ENCODE results near the gene GPANK1.

Gene GPANK1

DNA sequence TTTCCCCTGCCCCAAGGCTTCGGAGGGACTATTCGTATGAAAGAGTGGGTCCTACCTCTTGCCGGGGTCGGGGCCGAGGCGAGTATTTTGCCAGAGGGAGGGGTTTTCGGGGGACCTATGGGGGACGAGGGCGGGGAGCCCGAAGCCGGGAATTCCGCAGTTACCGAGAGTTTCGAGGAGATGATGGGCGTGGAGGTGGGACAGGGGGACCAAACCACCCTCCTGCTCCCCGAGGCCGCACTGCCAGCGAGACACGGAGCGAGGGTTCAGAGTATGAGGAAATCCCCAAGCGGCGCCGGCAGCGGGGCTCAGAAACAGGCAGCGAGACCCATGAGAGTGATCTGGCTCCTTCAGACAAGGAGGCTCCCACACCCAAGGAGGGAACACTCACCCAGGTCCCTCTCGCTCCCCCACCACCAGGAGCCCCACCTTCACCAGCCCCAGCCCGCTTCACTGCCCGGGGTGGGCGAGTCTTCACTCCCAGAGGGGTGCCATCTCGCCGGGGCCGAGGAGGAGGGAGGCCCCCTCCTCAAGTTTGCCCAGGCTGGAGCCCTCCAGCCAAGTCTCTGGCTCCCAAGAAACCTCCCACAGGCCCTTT, 33.0 kb downstream of the GPANK1 start:
- Histone ChIP-seq H3K79me1 (ENCODE audit: low read length) (peaks cover 9% of the 10 kb centered on the region), H2BK5ac (ENCODE audit: low read length) (no peak overlapping the region), H3K4me1 (ENCODE audit: control insufficient read depth, low read depth, low read length) (no peaks in the 10 kb centered on the region), H3K79me2 (ENCODE audit: control insufficient read depth, insufficient read depth, low read length) (peaks cover 4% of the 10 kb centered on the region), H3K4me3 (ENCODE audit: low read length) (no peak overlapping the region), H3K18ac (ENCODE audit: low read length) (no peak overlapping the region), H2AK5ac (ENCODE audit: low read length) (no peak overlapping the region), H3K9ac (ENCODE audit: low read length) (no peak overlapping the region), H3K27me3 (ENCODE audit: insufficient read depth, low read length, poor library complexity) (no peaks in the 10 kb centered on the region), H3K27ac (ENCODE audit: low read depth, low read length) (no peak overlapping the region), H3K4ac (ENCODE audit: low read depth, low read length) (no peak overlapping the region), H3K4me2 (ENCODE audit: low read length) (no peak overlapping the region), H3K56ac (ENCODE audit: low read length) (no peak overlapping the region), H4K5ac (ENCODE audit: low read length) (no peak overlapping the region), H3K36me3 (ENCODE audit: control insufficient read depth, insufficient read depth, low read length) (peaks cover 62% of the 10 kb centered on the region), H4K8ac (ENCODE audit: low read depth, low read length) (no peak overlapping the region), H2BK120ac (ENCODE audit: low read depth, low read length) (no peak overlapping the region), H2BK15ac (replicated peaks; ENCODE audit: low read depth) (no peak overlapping the region), H3K23ac (ENCODE audit: low read length) (no peak overlapping the region)
- no CpG with 5 or more reads among the region's 32 CpGs for WGBS (ENCODE audit: extremely low coverage, insufficient coverage, low lambda C conversion rate)
- DNase-seq: no peak

DNA sequence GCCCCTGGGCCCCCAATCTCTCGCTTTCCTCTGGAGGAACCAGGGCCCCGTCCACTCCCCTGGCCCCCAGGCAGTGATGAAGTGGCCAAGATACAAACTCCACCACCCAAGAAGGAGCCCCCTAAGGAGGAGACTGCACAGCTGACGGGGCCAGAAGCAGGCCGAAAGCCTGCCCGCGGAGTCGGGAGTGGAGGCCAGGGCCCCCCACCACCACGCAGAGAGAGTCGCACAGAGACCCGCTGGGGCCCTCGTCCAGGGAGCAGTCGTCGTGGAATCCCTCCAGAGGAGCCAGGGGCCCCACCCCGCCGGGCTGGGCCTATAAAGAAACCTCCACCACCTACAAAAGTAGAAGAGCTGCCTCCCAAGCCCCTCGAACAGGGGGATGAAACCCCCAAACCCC, 33.6 kb downstream of the GPANK1 start:
- Histone ChIP-seq H2BK120ac (ENCODE audit: low read depth, low read length) (no peak overlapping the region), H3K79me2 (ENCODE audit: control insufficient read depth, insufficient read depth, low read length) (peaks cover 6% of the 10 kb centered on the region), H3K56ac (ENCODE audit: low read length) (no peak overlapping the region), H3K27me3 (ENCODE audit: insufficient read depth, low read length, poor library complexity) (no peaks in the 10 kb centered on the region), H3K23ac (ENCODE audit: low read length) (no peak overlapping the region), H3K4me3 (ENCODE audit: low read length) (no peak overlapping the region), H3K36me3 (ENCODE audit: control insufficient read depth, insufficient read depth, low read length) (peaks cover 59% of the 10 kb centered on the region), H2BK5ac (ENCODE audit: low read length) (no peak overlapping the region), H3K79me1 (ENCODE audit: low read length) (peaks cover 12% of the 10 kb centered on the region), H3K27ac (ENCODE audit: low read depth, low read length) (no peak overlapping the region), H3K18ac (ENCODE audit: low read length) (no peak overlapping the region), H2AK5ac (ENCODE audit: low read length) (no peak overlapping the region), H3K9ac (ENCODE audit: low read length) (no peak overlapping the region), H3K4me2 (ENCODE audit: low read length) (no peak overlapping the region), H3K4me1 (ENCODE audit: control insufficient read depth, low read depth, low read length) (no peaks in the 10 kb centered on the region), H3K4ac (ENCODE audit: low read depth, low read length) (no peak overlapping the region), H2BK15ac (replicated peaks; ENCODE audit: low read depth) (no peak overlapping the region), H4K8ac (ENCODE audit: low read depth, low read length) (no peak overlapping the region), H4K5ac (ENCODE audit: low read length) (no peak overlapping the region)
- no CpG with 5 or more reads among the region's 16 CpGs for WGBS (ENCODE audit: extremely low coverage, insufficient coverage, low lambda C conversion rate)
- DNase-seq: no peak

DNA sequence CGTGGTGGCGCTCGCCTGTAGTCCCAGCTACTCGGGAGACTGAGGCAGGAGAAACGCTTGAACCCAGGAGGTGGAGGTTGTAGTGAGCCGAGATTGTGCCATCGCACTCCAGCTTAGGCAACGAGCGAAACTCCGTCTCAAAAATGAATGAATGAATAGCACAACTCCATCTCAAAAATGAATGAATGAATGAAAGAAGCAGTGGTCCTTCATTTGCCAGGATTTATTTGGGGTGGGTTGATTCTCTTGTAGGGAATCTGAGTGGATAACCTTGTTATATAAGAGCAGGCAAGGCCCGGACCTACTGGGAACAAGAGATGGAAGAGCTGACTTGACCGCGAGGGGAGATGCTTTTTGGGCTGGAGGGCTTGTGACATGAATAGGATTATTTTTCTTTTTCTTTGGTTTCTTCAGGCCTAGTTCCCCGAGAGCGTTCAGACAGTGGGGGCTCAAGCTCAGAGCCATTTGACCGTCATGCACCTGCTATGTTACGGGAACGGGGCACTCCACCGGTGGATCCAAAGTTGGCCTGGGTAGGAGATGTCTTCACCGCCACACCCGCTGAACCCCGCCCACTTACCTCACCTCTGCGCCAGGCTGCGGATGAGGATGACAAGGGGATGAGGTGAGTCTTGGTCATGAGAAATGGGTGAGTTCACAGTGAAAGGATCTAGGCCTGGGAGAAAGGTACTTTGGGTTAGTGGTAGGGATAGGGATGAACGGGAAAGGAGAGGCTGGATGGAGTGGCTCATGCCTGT, 34.4 kb downstream of the GPANK1 start:
- Histone ChIP-seq H3K27ac (ENCODE audit: low read depth, low read length) (no peak overlapping the region), H3K4ac (ENCODE audit: low read depth, low read length) (no peak overlapping the region), H3K79me2 (ENCODE audit: control insufficient read depth, insufficient read depth, low read length) (peaks cover 6% of the 10 kb centered on the region), H3K18ac (ENCODE audit: low read length) (no peak overlapping the region), H3K56ac (ENCODE audit: low read length) (no peak overlapping the region), H2AK5ac (ENCODE audit: low read length) (no peak overlapping the region), H3K36me3 (ENCODE audit: control insufficient read depth, insufficient read depth, low read length) (peaks cover 58% of the 10 kb centered on the region), H3K4me3 (ENCODE audit: low read length) (no peak overlapping the region), H2BK5ac (ENCODE audit: low read length) (no peak overlapping the region), H3K27me3 (ENCODE audit: insufficient read depth, low read length, poor library complexity) (no peaks in the 10 kb centered on the region), H2BK120ac (ENCODE audit: low read depth, low read length) (no peak overlapping the region), H3K4me2 (ENCODE audit: low read length) (no peak overlapping the region), H4K5ac (ENCODE audit: low read length) (no peak overlapping the region), H2BK15ac (replicated peaks; ENCODE audit: low read depth) (no peak overlapping the region), H3K79me1 (ENCODE audit: low read length) (peaks cover 12% of the 10 kb centered on the region), H4K8ac (ENCODE audit: low read depth, low read length) (no peak overlapping the region), H3K9ac (ENCODE audit: low read length) (no peak overlapping the region), H3K4me1 (ENCODE audit: control insufficient read depth, low read depth, low read length) (no peaks in the 10 kb centered on the region), H3K23ac (ENCODE audit: low read length) (no peak overlapping the region)
- no peak for DNase-seq
- WGBS (ENCODE audit: extremely low coverage, insufficient coverage, low lambda C conversion rate): no CpG with 5 or more reads among the region's 25 CpGs

DNA sequence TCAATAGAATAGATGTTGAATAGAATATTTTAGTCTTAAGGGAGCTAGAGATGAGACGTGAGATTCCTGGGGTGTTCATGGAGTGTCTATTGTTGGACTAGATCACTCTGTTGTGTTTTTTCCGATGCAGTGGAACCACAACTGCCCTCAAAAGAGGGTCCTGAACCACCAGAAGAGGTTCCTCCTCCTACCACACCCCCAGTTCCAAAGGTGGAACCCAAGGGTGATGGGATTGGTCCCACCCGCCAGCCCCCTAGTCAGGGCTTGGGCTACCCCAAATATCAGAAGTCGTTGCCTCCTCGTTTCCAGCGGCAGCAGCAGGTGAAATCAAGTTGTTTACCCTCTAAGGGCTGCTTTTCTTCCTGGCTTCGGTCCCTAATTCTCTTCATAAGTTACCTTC, 35.8 kb downstream of the GPANK1 start:
- Histone ChIP-seq H3K4me3 (ENCODE audit: low read length) (no peak overlapping the region), H4K8ac (ENCODE audit: low read depth, low read length) (no peak overlapping the region), H3K79me1 (ENCODE audit: low read length) (peaks cover 18% of the 10 kb centered on the region), H3K27me3 (ENCODE audit: insufficient read depth, low read length, poor library complexity) (no peaks in the 10 kb centered on the region), H3K56ac (ENCODE audit: low read length) (no peak overlapping the region), H3K4ac (ENCODE audit: low read depth, low read length) (no peak overlapping the region), H2BK120ac (ENCODE audit: low read depth, low read length) (no peak overlapping the region), H4K5ac (ENCODE audit: low read length) (no peak overlapping the region), H2BK15ac (replicated peaks; ENCODE audit: low read depth) (no peak overlapping the region), H2BK5ac (ENCODE audit: low read length) (no peak overlapping the region), H3K36me3 (ENCODE audit: control insufficient read depth, insufficient read depth, low read length) (peaks cover 56% of the 10 kb centered on the region), H2AK5ac (ENCODE audit: low read length) (no peak overlapping the region), H3K9ac (ENCODE audit: low read length) (no peak overlapping the region), H3K18ac (ENCODE audit: low read length) (no peak overlapping the region), H3K4me1 (ENCODE audit: control insufficient read depth, low read depth, low read length) (no peaks in the 10 kb centered on the region), H3K4me2 (ENCODE audit: low read length) (no peak overlapping the region), H3K27ac (ENCODE audit: low read depth, low read length) (no peak overlapping the region), H3K79me2 (ENCODE audit: control insufficient read depth, insufficient read depth, low read length) (peaks cover 13% of the 10 kb centered on the region), H3K23ac (ENCODE audit: low read length) (no peak overlapping the region)
- no peak for DNase-seq
- WGBS (ENCODE audit: extremely low coverage, insufficient coverage, low lambda C conversion rate): no CpG with 5 or more reads among the region's 7 CpGs

DNA sequence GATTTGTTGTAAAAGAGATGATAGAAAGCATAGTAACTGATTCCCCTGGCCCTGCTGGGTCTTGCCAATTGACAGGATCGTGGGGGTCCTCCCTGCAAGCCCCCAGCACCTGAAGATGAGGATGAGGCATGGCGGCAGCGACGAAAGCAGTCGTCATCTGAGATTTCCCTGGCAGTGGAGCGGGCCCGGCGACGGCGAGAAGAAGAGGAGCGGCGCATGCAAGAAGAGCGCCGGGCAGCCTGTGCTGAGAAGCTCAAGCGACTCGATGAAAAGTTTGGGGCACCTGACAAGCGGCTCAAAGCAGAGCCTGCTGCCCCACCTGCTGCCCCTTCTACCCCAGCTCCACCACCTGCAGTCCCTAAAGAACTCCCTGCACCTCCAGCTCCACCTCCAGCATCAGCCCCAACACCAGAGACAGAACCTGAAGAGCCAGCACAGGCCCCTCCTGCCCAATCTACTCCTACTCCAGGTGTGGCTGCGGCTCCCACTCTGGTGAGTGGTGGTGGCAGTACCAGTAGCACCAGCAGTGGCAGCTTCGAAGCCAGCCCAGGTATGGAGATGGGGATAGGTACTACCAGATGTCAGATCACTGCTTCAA, 37.0 kb downstream of the GPANK1 start:
- WGBS (ENCODE audit: extremely low coverage, insufficient coverage, low lambda C conversion rate): no CpG with 5 or more reads among the region's 19 CpGs

More for the DNA sequence above, 37.0 kb downstream of the GPANK1 start:
- H4K8ac ChIP-seq (ENCODE audit: low read depth, low read length): no peak overlapping the region
- H3K79me1 ChIP-seq (ENCODE audit: low read length): peaks cover 22% of the 10 kb centered on the region
- no peak overlapping the region for H4K5ac ChIP-seq (ENCODE audit: low read length)
- no peaks in the 10 kb centered on the region for H3K27me3 ChIP-seq (ENCODE audit: insufficient read depth, low read length, poor library complexity)
- H2BK5ac ChIP-seq (ENCODE audit: low read length): no peak overlapping the region
- H3K36me3 ChIP-seq (ENCODE audit: control insufficient read depth, insufficient read depth, low read length): peaks cover 51% of the 10 kb centered on the region
- no peak overlapping the region for H3K4me2 ChIP-seq (ENCODE audit: low read length)
- H3K9ac ChIP-seq (ENCODE audit: low read length): no peak overlapping the region
- H2BK120ac ChIP-seq (ENCODE audit: low read depth, low read length): no peak overlapping the region
- H3K27ac ChIP-seq (ENCODE audit: low read depth, low read length): no peak overlapping the region
- H3K4me3 ChIP-seq (ENCODE audit: low read length): no peak overlapping the region
- H3K79me2 ChIP-seq (ENCODE audit: control insufficient read depth, insufficient read depth, low read length): peaks cover 24% of the 10 kb centered on the region
- no peaks in the 10 kb centered on the region for H3K4me1 ChIP-seq (ENCODE audit: control insufficient read depth, low read depth, low read length)
- DNase-seq: no peak
- no peak overlapping the region for H3K4ac ChIP-seq (ENCODE audit: low read depth, low read length)
- no peak overlapping the region for H2AK5ac ChIP-seq (ENCODE audit: low read length)
- no peak overlapping the region for H3K23ac ChIP-seq (ENCODE audit: low read length)
- no peak overlapping the region for H3K56ac ChIP-seq (ENCODE audit: low read length)
- H3K18ac ChIP-seq (ENCODE audit: low read length): no peak overlapping the region
- H2BK15ac ChIP-seq (replicated peaks; ENCODE audit: low read depth): no peak overlapping the region

Data from mesendoderm (in vitro differentiated cells).